ENCODE data around the gene ATP8B1.

DNA sequence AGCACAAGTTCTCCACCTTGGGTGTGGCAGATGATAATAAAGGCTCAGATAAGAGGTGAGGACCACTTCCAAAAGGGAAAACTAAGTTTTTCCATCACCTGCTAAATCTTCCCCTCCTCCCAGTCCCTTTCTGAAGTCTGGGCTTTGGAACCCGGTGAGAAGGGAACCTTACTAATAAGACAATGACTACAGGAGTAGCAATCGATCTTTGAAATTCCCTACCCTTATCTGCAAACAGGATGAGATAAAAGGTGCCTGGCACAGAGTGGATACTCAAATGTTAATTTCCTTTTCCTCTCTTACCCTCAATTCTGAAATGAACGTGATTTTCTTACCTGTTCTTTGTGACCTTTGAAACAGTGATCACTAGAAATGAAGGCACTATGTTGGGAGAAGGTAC lies 111.8 kb downstream of the ATP8B1 start:
- no peak for TF ChIP-seq POLR2A (IDR thresholded peaks at IDR 0.05)
- no peak for TF ChIP-seq EP300 (IDR thresholded peaks at IDR 0.05)
- TF ChIP-seq, protein P1, sequence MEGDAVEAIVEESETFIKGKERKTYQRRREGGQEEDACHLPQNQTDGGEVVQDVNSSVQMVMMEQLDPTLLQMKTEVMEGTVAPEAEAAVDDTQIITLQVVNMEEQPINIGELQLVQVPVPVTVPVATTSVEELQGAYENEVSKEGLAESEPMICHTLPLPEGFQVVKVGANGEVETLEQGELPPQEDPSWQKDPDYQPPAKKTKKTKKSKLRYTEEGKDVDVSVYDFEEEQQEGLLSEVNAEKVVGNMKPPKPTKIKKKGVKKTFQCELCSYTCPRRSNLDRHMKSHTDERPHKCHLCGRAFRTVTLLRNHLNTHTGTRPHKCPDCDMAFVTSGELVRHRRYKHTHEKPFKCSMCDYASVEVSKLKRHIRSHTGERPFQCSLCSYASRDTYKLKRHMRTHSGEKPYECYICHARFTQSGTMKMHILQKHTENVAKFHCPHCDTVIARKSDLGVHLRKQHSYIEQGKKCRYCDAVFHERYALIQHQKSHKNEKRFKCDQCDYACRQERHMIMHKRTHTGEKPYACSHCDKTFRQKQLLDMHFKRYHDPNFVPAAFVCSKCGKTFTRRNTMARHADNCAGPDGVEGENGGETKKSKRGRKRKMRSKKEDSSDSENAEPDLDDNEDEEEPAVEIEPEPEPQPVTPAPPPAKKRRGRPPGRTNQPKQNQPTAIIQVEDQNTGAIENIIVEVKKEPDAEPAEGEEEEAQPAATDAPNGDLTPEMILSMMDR (IDR thresholded peaks at IDR 0.05) = no peak

Data from stomach (tissue), 4 donors.